ENCODE measurements around the gene GOLGA6L25.
A peak's percentile ranks its signal among the peaks of the same experiment; 100 is the strongest.
"Not testable (repeated sequence)": the region's sequence is repeated elsewhere in the genome, so short reads cannot be mapped to it uniquely, and the experiment has no call there.

GOLGA6L25 gene

DNA sequence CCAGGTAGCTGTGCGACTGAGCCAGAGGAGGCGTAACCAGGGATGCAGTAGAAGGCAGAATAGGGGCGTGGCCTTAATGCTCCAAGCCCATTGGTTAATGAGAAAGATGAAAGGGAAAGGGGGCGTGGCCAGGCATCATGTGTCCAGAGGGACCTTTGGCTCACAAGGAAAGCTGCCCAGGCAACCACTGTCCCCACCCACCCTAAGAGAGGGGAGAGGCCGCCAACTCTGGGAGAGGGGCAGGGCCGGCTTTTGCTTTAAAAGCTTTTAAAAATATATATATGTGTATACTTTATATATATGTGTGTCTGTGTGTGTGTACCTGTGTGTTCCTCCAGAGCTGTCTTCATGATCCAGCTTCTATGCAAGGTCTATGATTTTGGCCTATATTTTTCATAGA lies 20.4 kb upstream of the GOLGA6L25 start, which contains the start of gene GOLGA8G:
Gene GOLGA8G (minus strand): TSS at position 18 of the 400 bp plus-strand sequence. CDS start 62 bp downstream, outside the sequence.
- no CpG with 5 or more reads among the region's 6 CpGs for WGBS
- not testable (repeated sequence) for H3K23ac ChIP-seq (ENCODE audit: low read length in 2 of 2); H3K36me3 ChIP-seq (ENCODE audit: control insufficient read depth in 1 of 2, insufficient read depth in 2 of 2, low read depth in 1 of 2, low read length in 2 of 2); H4K8ac ChIP-seq (ENCODE audit: low read length); H2AFZ ChIP-seq (ENCODE audit: low read depth, low read length); H3K14ac ChIP-seq (ENCODE audit: low read length in 2 of 2); H3K27me3 ChIP-seq (ENCODE audit: control insufficient read depth in 1 of 2, insufficient read depth in 1 of 2, low read length in 2 of 2); DNase-seq; H3K27ac ChIP-seq (ENCODE audit: low read length, poor library complexity, severe bottlenecking); H3K79me1 ChIP-seq (replicated peaks; ENCODE audit: low read length, poor library complexity, severe bottlenecking); H2BK15ac ChIP-seq (ENCODE audit: low read depth, poor library complexity, severe bottlenecking); H4K91ac ChIP-seq (ENCODE audit: low read length); H3K4me1 ChIP-seq (ENCODE audit: control insufficient read depth, insufficient read depth, low read depth, low read length); H2BK5ac ChIP-seq (ENCODE audit: low read depth, low read length, poor library complexity, severe bottlenecking); H2AK5ac ChIP-seq (ENCODE audit: low read length, severe bottlenecking); H3K4ac ChIP-seq (ENCODE audit: low read depth in 1 of 2, low read length in 2 of 2); H2BK12ac ChIP-seq (ENCODE audit: low read length in 2 of 2); H3K4me2 ChIP-seq (ENCODE audit: low read length, poor library complexity, severe bottlenecking); H3K18ac ChIP-seq (ENCODE audit: low read depth in 1 of 2, low read length in 2 of 2); H3K9me3 ChIP-seq (ENCODE audit: control insufficient read depth, low read length); H2BK120ac ChIP-seq (ENCODE audit: low read depth, low read length); H3K4me3 ChIP-seq (ENCODE audit: insufficient read depth in 1 of 2, low read depth in 1 of 2, low read length in 2 of 2); H3K9ac ChIP-seq (ENCODE audit: low read length)

DNA sequence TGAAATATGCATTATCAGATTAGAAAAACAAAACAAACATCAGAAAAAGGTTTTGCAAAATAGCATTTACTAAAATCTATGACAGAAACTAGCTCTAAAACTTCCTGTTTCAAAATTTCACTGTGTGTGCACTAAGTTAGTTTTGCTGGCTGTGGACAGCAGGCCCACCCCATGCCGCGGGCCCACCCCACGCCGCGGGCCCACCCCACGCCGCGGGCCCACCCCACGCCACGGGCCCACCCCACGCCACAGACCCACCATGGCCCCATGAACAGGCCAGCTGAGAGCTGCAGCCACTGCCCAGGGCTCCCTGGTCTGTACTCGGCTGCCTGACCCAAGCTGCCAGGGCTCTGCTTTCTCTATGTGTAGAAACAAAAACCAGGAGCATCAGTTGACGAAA lies 20.0 kb downstream of the GOLGA6L25 start:
- H3K4me2 ChIP-seq (ENCODE audit: low read length, poor library complexity, severe bottlenecking); H2BK5ac ChIP-seq (ENCODE audit: low read depth, low read length, poor library complexity, severe bottlenecking); H3K14ac ChIP-seq (ENCODE audit: low read length in 2 of 2); H3K9me3 ChIP-seq (ENCODE audit: control insufficient read depth, low read length); H3K9ac ChIP-seq (ENCODE audit: low read length); H3K4me3 ChIP-seq (ENCODE audit: insufficient read depth in 1 of 2, low read depth in 1 of 2, low read length in 2 of 2); H3K4me1 ChIP-seq (ENCODE audit: control insufficient read depth, insufficient read depth, low read depth, low read length); H4K8ac ChIP-seq (ENCODE audit: low read length); H3K18ac ChIP-seq (ENCODE audit: low read depth in 1 of 2, low read length in 2 of 2); H3K23ac ChIP-seq (ENCODE audit: low read length in 2 of 2); H2AFZ ChIP-seq (ENCODE audit: low read depth, low read length); H3K27me3 ChIP-seq (ENCODE audit: control insufficient read depth in 1 of 2, insufficient read depth in 1 of 2, low read length in 2 of 2); H3K27ac ChIP-seq (ENCODE audit: low read length, poor library complexity, severe bottlenecking); H3K79me1 ChIP-seq (replicated peaks; ENCODE audit: low read length, poor library complexity, severe bottlenecking); H3K4ac ChIP-seq (ENCODE audit: low read depth in 1 of 2, low read length in 2 of 2); H2BK15ac ChIP-seq (ENCODE audit: low read depth, poor library complexity, severe bottlenecking); H2AK5ac ChIP-seq (ENCODE audit: low read length, severe bottlenecking); H3K36me3 ChIP-seq (ENCODE audit: control insufficient read depth in 1 of 2, insufficient read depth in 2 of 2, low read depth in 1 of 2, low read length in 2 of 2); H4K91ac ChIP-seq (ENCODE audit: low read length); H2BK120ac ChIP-seq (ENCODE audit: low read depth, low read length); H2BK12ac ChIP-seq (ENCODE audit: low read length in 2 of 2); DNase-seq: not testable (repeated sequence)
- no CpG with 5 or more reads among the region's 13 CpGs for WGBS

GRCh38 chr15:28588977-28589606 lies 35.7 kb downstream of the GOLGA6L25 start:
- not testable (repeated sequence) for H4K91ac ChIP-seq (ENCODE audit: low read length); H3K79me1 ChIP-seq (replicated peaks; ENCODE audit: low read length, poor library complexity, severe bottlenecking); H3K4me1 ChIP-seq (ENCODE audit: control insufficient read depth, insufficient read depth, low read depth, low read length); H3K4ac ChIP-seq (ENCODE audit: low read depth in 1 of 2, low read length in 2 of 2); H3K23ac ChIP-seq (ENCODE audit: low read length in 2 of 2); H4K8ac ChIP-seq (ENCODE audit: low read length); DNase-seq; H3K14ac ChIP-seq (ENCODE audit: low read length in 2 of 2); H3K27me3 ChIP-seq (ENCODE audit: control insufficient read depth in 1 of 2, insufficient read depth in 1 of 2, low read length in 2 of 2); H2BK5ac ChIP-seq (ENCODE audit: low read depth, low read length, poor library complexity, severe bottlenecking); H2BK15ac ChIP-seq (ENCODE audit: low read depth, poor library complexity, severe bottlenecking); H3K4me2 ChIP-seq (ENCODE audit: low read length, poor library complexity, severe bottlenecking); H3K9me3 ChIP-seq (ENCODE audit: control insufficient read depth, low read length); H2BK120ac ChIP-seq (ENCODE audit: low read depth, low read length); H3K9ac ChIP-seq (ENCODE audit: low read length); H2AFZ ChIP-seq (ENCODE audit: low read depth, low read length); H3K36me3 ChIP-seq (ENCODE audit: control insufficient read depth in 1 of 2, insufficient read depth in 2 of 2, low read depth in 1 of 2, low read length in 2 of 2); H2AK5ac ChIP-seq (ENCODE audit: low read length, severe bottlenecking); H3K18ac ChIP-seq (ENCODE audit: low read depth in 1 of 2, low read length in 2 of 2); H2BK12ac ChIP-seq (ENCODE audit: low read length in 2 of 2); H3K4me3 ChIP-seq (ENCODE audit: insufficient read depth in 1 of 2, low read depth in 1 of 2, low read length in 2 of 2); H3K27ac ChIP-seq (ENCODE audit: low read length, poor library complexity, severe bottlenecking)
- no CpG with 5 or more reads among the region's 72 CpGs for WGBS

DNA sequence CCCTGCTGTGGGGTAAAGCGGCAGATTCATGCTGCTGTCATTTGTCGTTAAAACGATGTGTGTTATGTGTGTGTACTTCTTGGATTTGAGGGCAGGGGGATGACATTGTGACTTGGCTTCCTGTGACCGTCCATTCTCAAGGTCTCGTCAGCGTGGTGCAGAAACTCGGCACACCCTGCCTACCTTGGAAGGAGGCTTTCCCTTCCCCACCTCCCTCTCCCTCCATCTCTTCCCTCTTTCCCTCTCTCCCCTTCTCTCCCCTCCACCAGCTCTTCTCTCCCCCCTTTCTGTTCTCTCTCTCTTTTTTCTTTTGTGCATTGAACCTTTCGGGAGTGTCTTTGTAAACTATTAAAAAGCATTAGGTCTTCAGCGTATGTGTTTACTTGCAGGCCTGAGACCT lies 36.4 kb downstream of the GOLGA6L25 start:
- not testable (repeated sequence) for H3K79me1 ChIP-seq (replicated peaks; ENCODE audit: low read length, poor library complexity, severe bottlenecking); H3K4me2 ChIP-seq (ENCODE audit: low read length, poor library complexity, severe bottlenecking); H3K27ac ChIP-seq (ENCODE audit: low read length, poor library complexity, severe bottlenecking); H4K91ac ChIP-seq (ENCODE audit: low read length); H2BK12ac ChIP-seq (ENCODE audit: low read length in 2 of 2); H4K8ac ChIP-seq (ENCODE audit: low read length); H3K4me1 ChIP-seq (ENCODE audit: control insufficient read depth, insufficient read depth, low read depth, low read length); H3K9me3 ChIP-seq (ENCODE audit: control insufficient read depth, low read length); DNase-seq; H2AFZ ChIP-seq (ENCODE audit: low read depth, low read length); H3K18ac ChIP-seq (ENCODE audit: low read depth in 1 of 2, low read length in 2 of 2); H3K14ac ChIP-seq (ENCODE audit: low read length in 2 of 2); H3K27me3 ChIP-seq (ENCODE audit: control insufficient read depth in 1 of 2, insufficient read depth in 1 of 2, low read length in 2 of 2); H3K36me3 ChIP-seq (ENCODE audit: control insufficient read depth in 1 of 2, insufficient read depth in 2 of 2, low read depth in 1 of 2, low read length in 2 of 2); H3K4ac ChIP-seq (ENCODE audit: low read depth in 1 of 2, low read length in 2 of 2); H2BK15ac ChIP-seq (ENCODE audit: low read depth, poor library complexity, severe bottlenecking); H3K23ac ChIP-seq (ENCODE audit: low read length in 2 of 2); H3K9ac ChIP-seq (ENCODE audit: low read length); H2BK120ac ChIP-seq (ENCODE audit: low read depth, low read length); H2AK5ac ChIP-seq (ENCODE audit: low read length, severe bottlenecking); H2BK5ac ChIP-seq (ENCODE audit: low read depth, low read length, poor library complexity, severe bottlenecking)
- H3K4me3 ChIP-seq (ENCODE audit: insufficient read depth in 1 of 2, low read depth in 1 of 2, low read length in 2 of 2) = peak overlapping the region; percentile 42 to 66
- WGBS = no CpG with 5 or more reads among the region's 9 CpGs

All from mesenchymal stem cell (in vitro differentiated cells and primary cell).